ENCODE measurements around the gene ACTR8.

ACTR8 gene

GRCh38 chr3:53836084-53836872, 45.7 kb downstream of the ACTR8 start:
- DNase-seq (ENCODE audit: extremely low read depth in 1 of 2, low read depth in 1 of 2): no peak

GRCh38 chr3:53835257-53835656, 46.7 kb downstream of the ACTR8 start:
- DNase-seq (ENCODE audit: extremely low read depth in 1 of 2, low read depth in 1 of 2): no peak

GRCh38 chr3:53834429-53835095, 47.4 kb downstream of the ACTR8 start:
- no peak for DNase-seq (ENCODE audit: extremely low read depth in 1 of 2, low read depth in 1 of 2)

- no peak for DNase-seq (ENCODE audit: extremely low read depth in 1 of 2, low read depth in 1 of 2)
Measured at GRCh38 chr3:53833700-53834099, 48.3 kb downstream of the ACTR8 start.

GRCh38 chr3:53833053-53833645, 48.8 kb downstream of the ACTR8 start:
- DNase-seq (ENCODE audit: extremely low read depth in 1 of 2, low read depth in 1 of 2): no peak

GRCh38 chr3:53830944-53831343, 51.0 kb downstream of the ACTR8 start:
- no peak for DNase-seq (ENCODE audit: extremely low read depth in 1 of 2, low read depth in 1 of 2)

GRCh38 chr3:53829605-53830004, 52.3 kb downstream of the ACTR8 start:
- DNase-seq (ENCODE audit: extremely low read depth in 1 of 2, low read depth in 1 of 2): no peak

GRCh38 chr3:53828581-53828980, 53.4 kb downstream of the ACTR8 start:
- DNase-seq (ENCODE audit: extremely low read depth in 1 of 2, low read depth in 1 of 2): no peak

GRCh38 chr3:53826048-53826447, 55.9 kb downstream of the ACTR8 start:
- DNase-seq (ENCODE audit: extremely low read depth in 1 of 2, low read depth in 1 of 2): no peak

- DNase-seq (ENCODE audit: extremely low read depth in 1 of 2, low read depth in 1 of 2): no peak
Measured at GRCh38 chr3:53824795-53825194, 57.2 kb downstream of the ACTR8 start.

- no peak for DNase-seq (ENCODE audit: extremely low read depth in 1 of 2, low read depth in 1 of 2)
Measured at GRCh38 chr3:53823956-53824657, 57.8 kb downstream of the ACTR8 start.

- no peak for DNase-seq (ENCODE audit: extremely low read depth in 1 of 2, low read depth in 1 of 2)
Measured at GRCh38 chr3:53823026-53823955, 58.7 kb downstream of the ACTR8 start.

GRCh38 chr3:53822331-53822741, 59.6 kb downstream of the ACTR8 start:
- no peak for DNase-seq (ENCODE audit: extremely low read depth in 1 of 2, low read depth in 1 of 2)

- DNase-seq (ENCODE audit: extremely low read depth in 1 of 2, low read depth in 1 of 2): no peak
Measured at GRCh38 chr3:53821631-53822121, 60.3 kb downstream of the ACTR8 start.

GRCh38 chr3:53820756-53821580, 61.0 kb downstream of the ACTR8 start:
- no peak for DNase-seq (ENCODE audit: extremely low read depth in 1 of 2, low read depth in 1 of 2)

GRCh38 chr3:53820084-53820483, 61.9 kb downstream of the ACTR8 start:
- no peak for DNase-seq (ENCODE audit: extremely low read depth in 1 of 2, low read depth in 1 of 2)

GRCh38 chr3:53819163-53819868, 62.6 kb downstream of the ACTR8 start:
- DNase-seq (ENCODE audit: extremely low read depth in 1 of 2, low read depth in 1 of 2): no peak

Data from activated CD8-positive, alpha-beta memory T cell treated with anti-CD3 and anti-CD28 coated beads for 1 hour (primary cell).